ENCODE data around the gene ZNF444. TPM values are rescaled to one million over a fixed set of nuclear protein-coding genes. Genes with fewer than 3 reads are reported as not detected.

The ZNF444 gene
- total RNA-seq, 1 experiment from 2014 or later = 31.7 TPM

GRCh38 chr19:56163097-56163496 lies 22.0 kb downstream of the ZNF444 start:
- no peak overlapping the region for H3K4me3 ChIP-seq (replicated peaks in 1 of 2; ENCODE audit: low read depth in 1 of 2, low read length in 2 of 2)
- no peak overlapping the region for H3K9ac ChIP-seq (ENCODE audit: low read length)
- ATAC-seq (no peak), DNase-seq (ENCODE audit: low read depth, low spot score) (no peak)
- no peaks in the 10 kb centered on the region for H3K4me1 ChIP-seq (ENCODE audit: control insufficient read depth in 1 of 2, insufficient read depth in 2 of 2, low read length in 2 of 2)
- no peak overlapping the region for H2AFZ ChIP-seq (ENCODE audit: low read depth, low read length, poor library complexity, severe bottlenecking)
- BruUV-seq (replicated peaks) = no TSS peak
- H3K4me2 ChIP-seq (ENCODE audit: low read length) = no peak overlapping the region
- ChIA-PET CTCF (no interaction called here), POLR2A (no interaction called here), RAD21 (ENCODE audit: low non-redundant PET in 1 of 2, low total read pairs in 2 of 2, uncharacterized antibody in 2 of 2, unreplicated experiment in 2 of 2) (no interaction called here)
- no peak overlapping the region for H3K27ac ChIP-seq (ENCODE audit: low read depth, low read length)
- intact Hi-C loops (cut with micrococcal nuclease) = no loop called here
- H3K9me2 ChIP-seq (ENCODE audit: insufficient read depth) = no peaks in the 10 kb centered on the region
- no peaks in the 10 kb centered on the region for H3K36me3 ChIP-seq (ENCODE audit: control insufficient read depth in 1 of 2, insufficient read depth in 2 of 2, low read length in 2 of 2)
- no peaks in the 10 kb centered on the region for H3K79me2 ChIP-seq (ENCODE audit: insufficient read depth, low read length)
- no peaks in the 10 kb centered on the region for H4K20me1 ChIP-seq (ENCODE audit: insufficient read depth)
- H3K27me3 ChIP-seq (ENCODE audit: insufficient read depth, low read length) = no peaks in the 10 kb centered on the region
- H3K9me3 ChIP-seq (ENCODE audit: control insufficient read depth in 1 of 2, insufficient read depth in 1 of 2, low read depth in 1 of 2, low read length in 2 of 2) = no peaks in the 10 kb centered on the region
- TF ChIP-seq SRF (IDR thresholded peaks at IDR 0.05; ENCODE audit: low read depth) (no peak), REST (IDR thresholded peaks at IDR 0.05; ENCODE audit: low read depth) (no peak), CTCF (IDR thresholded peaks at IDR 0.05 in 2 of 3, conservative IDR thresholded peaks at IDR 0.05 in 1 of 3; ENCODE audit: borderline replicate concordance in 1 of 3, insufficient read depth in 1 of 3, low read depth in 2 of 3, low read length in 2 of 3) (no peak), ATF3 (IDR thresholded peaks at IDR 0.05) (no peak), ZNF274 (IDR thresholded peaks at IDR 0.05; ENCODE audit: low read depth, low read length) (no peak)
